Tibial artery (tissue), 4 donors: Measurements from ENCODE around the gene FAM153A.
"Not testable (repeated sequence)": the region's sequence is repeated elsewhere in the genome, so short reads cannot be mapped to it uniquely, and the experiment has no call there.

Source experiments
- DNase-seq, 2 donors: peaks; one replicate each; pipeline ENCODE4 v3.0.0-alpha.2; 2019
- H3K27ac ChIP-seq, 2 donors: fragments of 200-600 bp; sonication (generic) in 1 of 2; 1 replicate in 1 of 2; 2 replicates in 1 of 2; pipeline ENCODE4 v1.5.1; 2018 to 2019; ENCODE audit warnings: mild to moderate bottlenecking in 1 of 2
- H3K27me3 ChIP-seq, 2 donors: fragments of 200-600 bp; sonication (generic) in 1 of 2; one replicate each; pipeline versions ENCODE4 v1.5.1 to v1.6.0; 2016 to 2019
- H3K36me3 ChIP-seq, 3 donors: fragments of 200-600 bp; sonication (generic) in 2 of 3; one replicate each; pipeline ENCODE4 v1.5.1; 2016 to 2019; ENCODE audit warnings: mild to moderate bottlenecking in 2 of 3
- H3K4me1 ChIP-seq, 4 donors: fragments of 200-600 bp; sonication (generic) in 2 of 4; 1 replicate in 3 of 4; 2 replicates in 1 of 4; pipeline ENCODE4 v1.5.1; 2016 to 2019
- H3K4me3 ChIP-seq, 2 donors: fragments of 200-600 bp; sonication (generic) in 1 of 2; 1 replicate in 1 of 2; 2 replicates in 1 of 2; pipeline ENCODE4 v1.5.1; 2018 to 2019; ENCODE audit warnings: mild to moderate bottlenecking in 2 of 2
- H3K9me3 ChIP-seq, 3 donors: fragments of 200-600 bp; sonication (generic) in 1 of 3; one replicate each; pipeline ENCODE4 v1.5.1; 2016 to 2019
- intact Hi-C: fragments of 100-400 bp; cut with DNase I; formaldehyde crosslinking; loops from one replicate; pipeline ENCODE4 v1.15.0; 2023; ENCODE audit warnings: low total_unique reads

FAM153A gene

GRCh38 chr5:177695356-177695930 lies 87.3 kb downstream of the FAM153A start:
- H3K9me3 ChIP-seq, H3K27ac ChIP-seq, intact Hi-C loops, H3K4me3 ChIP-seq, H3K4me1 ChIP-seq, H3K36me3 ChIP-seq, H3K27me3 ChIP-seq, DNase-seq: not testable (repeated sequence)

GRCh38 chr5:177694518-177694835 lies 88.2 kb downstream of the FAM153A start:
- H3K27ac ChIP-seq, intact Hi-C loops, H3K27me3 ChIP-seq, H3K36me3 ChIP-seq, H3K4me1 ChIP-seq, H3K4me3 ChIP-seq, H3K9me3 ChIP-seq, DNase-seq: not testable (repeated sequence)

- intact Hi-C loops, H3K36me3 ChIP-seq, H3K27me3 ChIP-seq, H3K4me3 ChIP-seq, H3K4me1 ChIP-seq, H3K27ac ChIP-seq, H3K9me3 ChIP-seq, DNase-seq: not testable (repeated sequence)
Observed at GRCh38 chr5:177693671-177694517, 88.8 kb downstream of the FAM153A start.

GRCh38 chr5:177692969-177693368 lies 89.7 kb downstream of the FAM153A start:
- H3K9me3 ChIP-seq, H3K4me1 ChIP-seq, H3K27ac ChIP-seq, H3K36me3 ChIP-seq, H3K4me3 ChIP-seq, H3K27me3 ChIP-seq, intact Hi-C loops, DNase-seq: not testable (repeated sequence)

- H3K27me3 ChIP-seq, H3K9me3 ChIP-seq, intact Hi-C loops, DNase-seq, H3K4me3 ChIP-seq, H3K27ac ChIP-seq, H3K36me3 ChIP-seq, H3K4me1 ChIP-seq: not testable (repeated sequence)
Observed at GRCh38 chr5:177692507-177692906, 90.2 kb downstream of the FAM153A start.

- DNase-seq, H3K4me1 ChIP-seq, intact Hi-C loops, H3K9me3 ChIP-seq, H3K27ac ChIP-seq, H3K36me3 ChIP-seq, H3K4me3 ChIP-seq, H3K27me3 ChIP-seq: not testable (repeated sequence)
Observed at GRCh38 chr5:177689011-177689610, 93.6 kb downstream of the FAM153A start.

GRCh38 chr5:177688091-177688490 lies 94.6 kb downstream of the FAM153A start:
- H3K36me3 ChIP-seq, DNase-seq, H3K27me3 ChIP-seq, H3K27ac ChIP-seq, H3K4me1 ChIP-seq, intact Hi-C loops, H3K9me3 ChIP-seq, H3K4me3 ChIP-seq: not testable (repeated sequence)

- H3K4me1 ChIP-seq, H3K36me3 ChIP-seq, H3K4me3 ChIP-seq, DNase-seq, H3K9me3 ChIP-seq, intact Hi-C loops, H3K27me3 ChIP-seq, H3K27ac ChIP-seq: not testable (repeated sequence)
Observed at GRCh38 chr5:177681920-177682319, 100.8 kb downstream of the FAM153A start.
